HepG2 (cell line): Measurements from ENCODE around the gene PPP3R2. TPM values are rescaled to one million over a fixed set of nuclear protein-coding genes. Genes with fewer than 3 reads are reported as not detected.

Experiments
- ATAC-seq: fragments of 200-7000 bp; cut with Tn5 transposase; 3 replicates; pipeline ENCODE4 v1.9.1; 2020; ENCODE audit warnings: mild to moderate bottlenecking, moderate library complexity
- BruUV-seq: library from RNA; stranded (reverse); fragments of 400-500 nt; replicated peaks from 2 replicates; lab custom pipeline; 2021; lab: Mats Ljungman, UMichigan
- CTCF ChIA-PET: fragments of 300-600 bp; formaldehyde crosslinking; extraction: SDS; loops from one replicate; lab custom pipeline; 2021; ENCODE audit warnings: low total read pairs, inconsistent platforms, low intra/inter-chr PET ratio; lab: Yijun Ruan, JAX
- POLR2A ChIA-PET: fragments of 350-600 bp; sonication (Branson Sonifier 250); formaldehyde crosslinking; loops from one replicate; lab custom pipeline; 2020; ENCODE audit warnings: antibody characterized with exemption, inconsistent platforms; lab: Yijun Ruan, JAX
- DNase-seq: peaks from one replicate; pipeline ENCODE4 v3.0.0-alpha.2; 2015; ENCODE audit warnings: low spot score
- FAIRE-seq: peaks from 3 replicates; lab custom pipeline; 2011; peaks lifted over from hg19 to GRCh38; lab: Jason Lieb, UNC
- H2AFZ ChIP-seq: one replicate; pipeline ENCODE4 v1.6.1; 2011; ENCODE audit warnings: low read length, inconsistent platforms
- H3K27ac ChIP-seq: fragments of 300-600 bp; 3 replicates; pipeline ENCODE4 v1.8.0; 2011; ENCODE audit warnings: mixed run types, mild to moderate bottlenecking, mixed read lengths, low read length, inconsistent platforms; ENCODE audit not compliant: insufficient read depth; ENCODE audit errors: extremely low read length
- H3K27me3 ChIP-seq, 2 experiments: fragments of 200-600 bp in 1 of 2; 2 replicates in 1 of 2; 3 replicates in 1 of 2; pipeline versions ENCODE4 v1.6.0 to v1.8.0; 2011; ENCODE audit warnings: low read length in 2 of 2, mild to moderate bottlenecking in 2 of 2, moderate library complexity in 2 of 2, inconsistent platforms in 1 of 2; ENCODE audit not compliant: insufficient read depth in 2 of 2, control insufficient read depth in 1 of 2
- H3K36me3 ChIP-seq, 2 experiments: fragments of 200-600 bp in 1 of 2; replicated peaks in 1 of 2; 2 replicates in 1 of 2; 3 replicates in 1 of 2; pipeline versions ENCODE4 v1.5.1 to v1.8.0; 2011; ENCODE audit warnings: low read length in 2 of 2, inconsistent platforms in 1 of 2; ENCODE audit not compliant: insufficient read depth in 2 of 2, control insufficient read depth in 1 of 2
- H3K4me1 ChIP-seq: 2 replicates; pipeline ENCODE4 v1.5.1; 2012; ENCODE audit warnings: low read length, inconsistent platforms; ENCODE audit not compliant: insufficient read depth
- H3K4me2 ChIP-seq: 2 replicates; pipeline ENCODE4 v1.6.0; 2011; ENCODE audit warnings: low read depth, low read length, inconsistent platforms
- H3K4me3 ChIP-seq, 3 experiments: fragments of 200-600 bp in 1 of 3; sonication (generic), shearing (Covaris generic) in 1 of 3; replicated peaks in 1 of 3; 2 replicates each; pipeline ENCODE4 v1.5.1; 2011 to 2016; ENCODE audit warnings: low read length in 3 of 3, inconsistent platforms in 2 of 3, low read depth in 2 of 3, mild to moderate bottlenecking in 2 of 3, control low read depth in 1 of 3, mixed read lengths in 1 of 3; ENCODE audit not compliant: insufficient read depth in 1 of 3
- H3K79me2 ChIP-seq: one replicate; pipeline ENCODE4 v1.6.1; 2011; ENCODE audit warnings: low read length, inconsistent platforms; ENCODE audit not compliant: insufficient read depth
- H3K9ac ChIP-seq: 2 replicates; pipeline ENCODE4 v1.6.0; 2011; ENCODE audit warnings: mild to moderate bottlenecking, low read depth, low read length, inconsistent platforms; ENCODE audit not compliant: insufficient read depth
- H3K9me3 ChIP-seq: 2 replicates; pipeline ENCODE4 v1.5.1; 2012; ENCODE audit warnings: mild to moderate bottlenecking, low read length
- H4K20me1 ChIP-seq: 2 replicates; pipeline ENCODE4 v1.6.0; 2011; ENCODE audit warnings: inconsistent platforms, mild to moderate bottlenecking, low read length, moderate library complexity; ENCODE audit not compliant: insufficient read depth
- ELF4 ChIP-seq: sonication (generic); formaldehyde crosslinking; IDR thresholded peaks from 2 replicates; pipeline ENCODE4 v1.5.0; 2020; ENCODE audit warnings: missing genetic modification reagents, mild to moderate bottlenecking, moderate library complexity, borderline replicate concordance
- FOXK1 ChIP-seq: sonication (generic); formaldehyde crosslinking; IDR thresholded peaks from 2 replicates; pipeline ENCODE4 v1.4.0; 2020; ENCODE audit warnings: low read depth, missing genetic modification reagents, borderline replicate concordance
- HMG20A ChIP-seq: IDR thresholded peaks from 2 replicates; pipeline ENCODE4 v1.6.1; 2016; ENCODE audit warnings: borderline replicate concordance
- KLF9 ChIP-seq: IDR thresholded peaks from 2 replicates; pipeline ENCODE4 v1.6.1; 2016; ENCODE audit warnings: low read depth
- MNT ChIP-seq: fragments of 450-650 bp; IDR thresholded peaks from 2 replicates; pipeline ENCODE4 v1.6.1; 2016
- PRDM4 ChIP-seq: sonication (generic); formaldehyde crosslinking; IDR thresholded peaks from 2 replicates; pipeline ENCODE4 v1.9.0; 2021; ENCODE audit warnings: missing genetic modification reagents, borderline replicate concordance
- RFXANK ChIP-seq: IDR thresholded peaks from 2 replicates; pipeline ENCODE4 v1.6.1; 2016
- TAF15 ChIP-seq: fragments of 200-400 bp; formaldehyde crosslinking; IDR thresholded peaks from one replicate; pipeline ENCODE4 v1.6.1; 2018; ENCODE audit warnings: mild to moderate bottlenecking, low read depth, low read length; ENCODE audit not compliant: poor library complexity, severe bottlenecking
- ZBTB38 ChIP-seq: sonication (generic); formaldehyde crosslinking; IDR thresholded peaks from 2 replicates; pipeline ENCODE4 v1.5.1; 2020; ENCODE audit warnings: mild to moderate bottlenecking, missing genetic modification reagents
- ZBTB42 ChIP-seq: sonication (generic); formaldehyde crosslinking; IDR thresholded peaks from 2 replicates; pipeline ENCODE4 v1.5.0; 2020; ENCODE audit warnings: mild to moderate bottlenecking, missing genetic modification reagents
- ZMYM3 ChIP-seq: sonication (generic); formaldehyde crosslinking; IDR thresholded peaks from 2 replicates; pipeline ENCODE4 v1.5.1; 2020; ENCODE audit warnings: mild to moderate bottlenecking, missing genetic modification reagents
- ZNF282 ChIP-seq: fragments of 450-650 bp; IDR thresholded peaks from 2 replicates; pipeline ENCODE4 v1.6.1; 2018; ENCODE audit not compliant: partially characterized antibody
- ZNF44 ChIP-seq: sonication (generic); formaldehyde crosslinking; IDR thresholded peaks from 2 replicates; pipeline ENCODE4 v1.5.1; 2020; ENCODE audit warnings: mild to moderate bottlenecking, missing genetic modification reagents
- ZNF761 ChIP-seq: sonication (generic); formaldehyde crosslinking; conservative IDR thresholded peaks from 2 replicates; pipeline ENCODE4 v1.4.0; 2020; ENCODE audit warnings: mild to moderate bottlenecking, missing genetic modification reagents
- ZNF777 ChIP-seq: sonication (generic); formaldehyde crosslinking; IDR thresholded peaks from 2 replicates; pipeline ENCODE4 v1.4.0; 2020; ENCODE audit warnings: missing genetic modification reagents
- ZNF800 ChIP-seq: sonication (generic); formaldehyde crosslinking; IDR thresholded peaks from 2 replicates; pipeline ENCODE4 v1.4.0; 2020; ENCODE audit warnings: missing genetic modification reagents
- WGBS: methylation state at CpG from one replicate; pipeline ENCODE4 v1.1.6; 2017; ENCODE audit warnings: low lambda C conversion rate; 5-methylcytosine and 5-hydroxymethylcytosine counted together
- in situ Hi-C: cut with HindIII; loops from 2 replicates; pipeline ENCODE4 v1.10.0; 2017; ENCODE audit warnings: low pct_unique_long_range_greater_than_20kb; ENCODE audit not compliant: extremely low pct_ligation_motif_present
- intact Hi-C: fragments of 100-400 bp; cut with micrococcal nuclease; formaldehyde crosslinking; loops from one replicate; pipeline ENCODE4 v1.10.0; 2022; ENCODE audit not compliant: unreplicated experiment
- polyA plus RNA-seq, 8 experiments: library from polyadenylated mRNA; depleted of rRNA in 3 of 8; stranded (reverse) in 7 of 8; unstranded in 1 of 8; fragments of >200 nt; fragmentation: Illumina TruSeq in 4 of 8; extraction: Trizol in 4 of 8; gene quantifications; 2 replicates each; pipeline versions ENCODE4 v1.2.1 to v1.2.3, GENCODE V29; 2011 to 2016; ENCODE audit warnings: low read depth in 4 of 8, missing spikeins in 1 of 8, mixed read lengths in 1 of 8; ENCODE audit not compliant: insufficient read depth in 1 of 8
- total RNA-seq, 5 experiments: library from RNA; depleted of rRNA; stranded (reverse); fragments of >200 nt; fragmentation: Illumina TruSeq; extraction: Trizol; gene quantifications; 2 replicates each; pipeline ENCODE4 v1.2.3, GENCODE V29; 2016; ENCODE audit warnings: low read depth in 1 of 5
- TF ChIP-seq, protein P1 (sequence below): IDR thresholded peaks from 2 replicates; pipeline ENCODE4 v1.6.1; 2012; ENCODE audit warnings: inconsistent platforms

The PPP3R2 gene
- total and polyA plus RNA-seq, 2 of the 13 experiments (the other 11 are each of a cell fraction or from before 2014, with no cell fraction given): not detected

DNA sequence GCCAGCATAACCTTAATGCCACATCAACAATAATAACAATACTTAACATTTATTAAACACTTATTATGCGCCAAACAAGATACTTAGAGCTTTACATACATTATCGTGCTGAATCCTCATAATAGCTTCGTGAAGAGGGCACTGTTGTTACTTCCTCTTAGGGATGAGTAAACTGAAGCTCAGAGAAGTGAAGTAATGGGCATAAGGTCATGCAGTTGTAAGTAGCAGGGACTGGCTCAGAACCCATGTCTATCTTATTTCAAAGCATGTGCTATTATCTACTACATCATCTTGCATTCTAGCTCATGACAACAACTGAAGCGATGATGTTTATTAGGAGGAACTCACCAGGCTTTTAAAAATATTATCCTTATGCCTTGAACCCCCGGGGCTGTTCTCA is 34.9 kb upstream of the PPP3R2 start:
- ATAC-seq (no peak), DNase-seq (no peak), FAIRE-seq (no peak)
- H3K9ac ChIP-seq: no peak overlapping the region
- no peaks in the 10 kb centered on the region for H3K9me3 ChIP-seq
- H3K36me3 ChIP-seq: no peaks in the 10 kb centered on the region
- no peaks in the 10 kb centered on the region for H3K79me2 ChIP-seq
- ChIA-PET CTCF (no interaction called here), POLR2A (no interaction called here)
- no peak overlapping the region for H2AFZ ChIP-seq
- H3K4me3 ChIP-seq: no peak overlapping the region
- H3K27ac ChIP-seq: no peak overlapping the region
- H3K4me1 ChIP-seq: no peaks in the 10 kb centered on the region
- 23% methylated on average over 5 of the region's 5 CpGs for WGBS
- no peak for TF ChIP-seq MNT
- TF ChIP-seq RFXANK (CRISPR knock-in tag): no peak
- TF ChIP-seq KLF9 (CRISPR knock-in tag): no peak
- TF ChIP-seq, protein P1, sequence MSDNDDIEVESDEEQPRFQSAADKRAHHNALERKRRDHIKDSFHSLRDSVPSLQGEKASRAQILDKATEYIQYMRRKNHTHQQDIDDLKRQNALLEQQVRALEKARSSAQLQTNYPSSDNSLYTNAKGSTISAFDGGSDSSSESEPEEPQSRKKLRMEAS: no peak
- no peak for TF ChIP-seq ZNF800 (CRISPR knock-in tag)
- no peak for TF ChIP-seq PRDM4 (CRISPR knock-in tag)
- TF ChIP-seq ELF4 (CRISPR knock-in tag): no peak
- TF ChIP-seq ZNF282: no peak
- no peak for TF ChIP-seq ZBTB42 (CRISPR knock-in tag)
- no peak for TF ChIP-seq TAF15
- TF ChIP-seq ZNF777: no peak
- TF ChIP-seq ZMYM3 (CRISPR knock-in tag): no peak
- no peak for TF ChIP-seq ZBTB38
- TF ChIP-seq ZNF761: no peak
- no peak for TF ChIP-seq ZNF44 (CRISPR knock-in tag)
- no peak for TF ChIP-seq HMG20A
- no peak for TF ChIP-seq FOXK1 (CRISPR knock-in tag)
- no TSS peak for BruUV-seq
- intact Hi-C loops (no loop called here), in situ Hi-C loops (no loop called here)
- H4K20me1 ChIP-seq: no peaks in the 10 kb centered on the region
- H3K27me3 ChIP-seq: no peaks in the 10 kb centered on the region
- H3K4me2 ChIP-seq: no peak overlapping the region
